GM13976 (cell line): ENCODE data around the gene PAK4.
A peak's percentile ranks its signal among the peaks of the same experiment; 100 is the strongest.
"Not testable (repeated sequence)": the region's sequence is repeated elsewhere in the genome, so short reads cannot be mapped to it uniquely, and the experiment has no call there.

Source experiments
- DNase-seq: peaks from one replicate; pipeline ENCODE4 v3.0.0; 2012; ENCODE audit warnings: low spot score
- CTCF ChIP-seq: IDR thresholded peaks from 2 replicates; pipeline ENCODE4 v1.5.1; 2012; ENCODE audit warnings: borderline replicate concordance, mild to moderate bottlenecking; ENCODE audit not compliant: insufficient read depth; ENCODE audit errors: extremely low read depth, missing control alignments, control extremely low read depth
- in situ Hi-C: fragments of 300-500 bp; cut with MboI; formaldehyde crosslinking; loops from one replicate; pipeline ENCODE4 v1.12.0; 2022; ENCODE audit warnings: low sequenced_read_pairs, mixed read lengths, inconsistent platforms; ENCODE audit not compliant: unreplicated experiment

The PAK4 gene

GRCh38 chr19:39083599-39083982 is 42.0 kb upstream of the PAK4 start:
- DNase-seq, result no peak
- TF ChIP-seq CTCF, result no peak
- in situ Hi-C loops, result no loop called here

DNA sequence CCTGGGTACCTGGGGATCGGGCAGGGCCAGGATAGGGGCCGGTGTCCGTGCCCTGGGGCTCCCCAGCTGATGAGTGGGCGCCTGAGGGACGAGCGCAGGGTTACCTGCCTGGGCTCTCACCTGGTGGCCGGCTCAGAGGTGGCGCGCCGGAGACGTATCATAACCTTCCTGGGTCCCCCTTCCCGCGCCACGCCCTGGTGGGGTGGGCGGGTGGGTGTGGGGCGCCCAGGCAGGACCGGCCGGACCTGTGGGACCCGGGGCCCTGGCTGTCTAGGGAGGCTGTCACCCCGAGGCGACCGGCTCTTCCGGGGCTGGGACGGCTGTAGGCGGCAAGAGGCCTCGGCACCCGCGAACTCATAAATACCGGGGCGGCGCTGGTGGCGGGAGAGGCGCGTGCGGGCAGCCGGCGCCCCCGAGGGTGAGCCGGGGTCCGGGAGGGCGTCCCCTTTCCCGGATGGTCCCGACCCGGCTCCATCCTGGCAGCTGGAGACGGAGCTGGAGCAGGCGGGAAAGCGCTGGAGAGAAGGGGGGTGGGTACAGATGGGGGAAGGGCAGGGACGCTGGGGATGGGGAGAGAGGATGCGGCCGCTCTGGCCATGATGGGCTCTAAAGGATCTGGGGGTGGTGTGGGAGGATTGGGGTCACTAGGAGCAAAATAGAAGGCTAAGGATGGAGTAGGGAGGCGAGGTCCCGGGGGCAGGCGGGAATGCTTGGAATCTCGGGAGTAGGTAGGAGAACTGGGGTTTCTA is 41.4 kb upstream of the PAK4 start, which contains the start of gene ACP7:
TSS of gene ACP7 (plus strand) at position 386 of the 749 bp plus-strand sequence. CDS start 902 bp downstream, outside the sequence.
- DNase-seq, result peak; percentile 49
- TF ChIP-seq CTCF, result no peak
- in situ Hi-C loops, result no loop called here

DNA sequence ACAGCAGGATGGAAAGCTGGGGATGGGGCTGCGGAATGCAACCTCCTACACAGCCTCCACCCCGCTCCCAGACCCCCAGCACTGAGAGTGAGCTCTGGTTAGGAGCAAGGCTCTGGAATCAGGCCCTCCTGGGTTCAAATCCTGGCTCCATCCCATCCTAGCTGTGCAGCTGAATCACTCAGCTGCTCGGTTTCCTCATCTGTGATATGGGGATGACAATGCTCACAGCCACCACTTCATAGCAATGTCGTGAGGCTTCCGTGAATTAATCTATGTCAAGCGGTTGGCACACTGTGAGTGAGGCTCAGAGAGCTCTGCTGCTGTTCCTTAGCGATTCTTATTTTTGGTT is 40.9 kb upstream of the PAK4 start:
- TF ChIP-seq CTCF, result no peak
- in situ Hi-C loops, result no loop called here
- DNase-seq, result no peak

DNA sequence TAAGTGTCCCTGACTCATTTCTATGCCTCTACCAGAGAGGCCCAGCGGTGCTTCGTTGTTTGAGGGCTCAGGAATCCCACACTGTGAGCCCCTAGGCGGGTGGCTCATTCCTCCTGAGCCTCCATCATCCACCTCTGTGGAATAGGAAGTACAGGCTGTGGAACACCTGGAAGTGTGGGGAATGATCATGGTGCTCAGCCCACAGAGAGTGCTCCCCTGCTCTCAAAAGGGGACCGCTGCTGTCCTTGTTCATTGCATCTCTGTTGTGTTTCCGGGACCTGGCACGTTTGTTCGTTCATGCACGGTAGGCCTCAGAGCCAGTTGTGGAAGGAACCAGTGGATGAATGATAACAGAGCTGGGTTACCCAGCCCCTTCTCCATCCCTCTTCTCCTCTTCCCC is 40.2 kb upstream of the PAK4 start:
- in situ Hi-C loops, result no loop called here
- no peak for DNase-seq
- no peak for TF ChIP-seq CTCF

- in situ Hi-C loops, result no loop called here
- no peak for DNase-seq
- no peak for TF ChIP-seq CTCF
Observed at GRCh38 chr19:39086386-39086785, 39.2 kb upstream of the PAK4 start.

DNA sequence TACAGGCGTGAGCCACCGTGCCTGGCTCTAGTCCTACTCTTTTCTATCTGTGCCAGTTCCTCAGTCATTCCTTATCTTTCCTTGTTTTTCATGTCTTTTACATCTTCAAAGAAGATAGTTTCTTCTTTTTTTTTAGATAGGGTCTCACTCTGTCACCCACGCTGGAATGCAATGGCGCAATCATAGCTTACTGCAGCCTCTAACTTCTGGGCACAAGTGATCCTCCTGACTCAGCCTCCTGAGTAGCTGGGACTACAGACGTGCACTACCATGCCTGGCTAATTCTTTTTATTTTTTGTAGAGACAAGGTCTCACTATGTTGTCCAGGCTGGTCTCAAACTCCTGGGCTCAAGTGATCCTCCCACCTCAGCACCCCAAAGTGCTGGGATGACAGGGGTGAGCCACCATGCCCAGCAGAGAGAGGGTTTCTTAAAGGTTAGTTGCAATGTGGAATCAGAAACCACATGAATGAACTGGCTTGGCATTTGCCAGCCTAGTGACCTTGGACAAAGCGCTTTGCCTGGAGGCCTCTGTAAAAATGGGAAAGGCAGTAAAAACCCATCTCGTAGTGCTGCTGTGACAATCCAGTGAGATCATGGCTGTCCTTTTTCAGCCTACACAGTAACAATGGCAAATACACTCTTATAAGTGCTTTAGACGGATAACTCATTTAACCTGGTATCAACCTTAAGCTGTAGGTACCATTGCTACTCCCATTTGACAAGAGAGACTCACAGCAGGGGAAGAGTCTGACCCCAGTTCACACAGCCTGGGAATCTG is 37.5 kb upstream of the PAK4 start:
- DNase-seq, result no peak
- in situ Hi-C loops, result no loop called here
- TF ChIP-seq CTCF, result no peak

DNA sequence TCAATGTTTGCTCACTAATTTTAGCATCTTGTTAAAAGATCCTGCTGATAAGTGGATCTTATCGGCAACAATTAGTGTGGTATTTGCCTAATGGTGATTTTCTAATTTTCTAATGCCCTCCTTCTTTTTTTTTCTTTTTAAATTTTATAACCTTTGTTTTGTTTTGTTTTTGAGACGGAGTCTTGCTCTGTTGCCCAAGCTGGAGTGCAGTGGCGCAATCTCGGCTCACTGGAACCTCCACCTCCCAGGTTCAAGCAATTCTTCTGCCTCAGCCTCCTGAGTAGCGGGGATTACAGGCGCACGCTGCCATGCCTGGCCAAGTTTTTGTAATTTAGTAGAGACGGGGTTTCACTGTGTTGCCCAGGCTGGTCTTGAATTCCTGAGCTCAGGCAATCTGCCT is 35.6 kb upstream of the PAK4 start:
- in situ Hi-C loops, DNase-seq: not testable (repeated sequence)
